Endodermal cell (in vitro differentiated cells): Measurements from ENCODE around the gene PTPRN2. TPM values are rescaled to one million over a fixed set of nuclear protein-coding genes. Genes with fewer than 3 reads are reported as not detected.

Experiments used
- DNase-seq: peaks from one replicate; pipeline ENCODE4 v3.0.0-alpha.2; 2017
- H3K27ac ChIP-seq: 2 replicates; pipeline ENCODE4 v1.5.1; 2013; ENCODE audit warnings: mild to moderate bottlenecking, low read depth, low read length, moderate library complexity
- H3K27me3 ChIP-seq: 2 replicates; pipeline ENCODE4 v1.6.1; 2013; ENCODE audit warnings: mild to moderate bottlenecking, low read length, moderate library complexity; ENCODE audit not compliant: insufficient read depth, control insufficient read depth, poor library complexity, severe bottlenecking
- H3K36me3 ChIP-seq: 2 replicates; pipeline ENCODE4 v1.7.0; 2013; ENCODE audit warnings: mild to moderate bottlenecking, low read length, moderate library complexity; ENCODE audit not compliant: control insufficient read depth, insufficient read depth
- H3K4me1 ChIP-seq: one replicate; pipeline ENCODE4 v1.7.0; 2013; ENCODE audit warnings: low read length; ENCODE audit not compliant: control insufficient read depth, insufficient read depth
- H3K4me3 ChIP-seq: 2 replicates; pipeline ENCODE4 v1.5.1; 2013; ENCODE audit warnings: mild to moderate bottlenecking, low read length, moderate library complexity
- H3K9ac ChIP-seq: 2 replicates; pipeline ENCODE4 v1.6.1; 2013; ENCODE audit warnings: mild to moderate bottlenecking, low read length, moderate library complexity; ENCODE audit not compliant: poor library complexity, severe bottlenecking; ENCODE audit errors: extremely low read depth
- H3K9me3 ChIP-seq: 2 replicates; pipeline ENCODE4 v1.6.1; 2013; ENCODE audit warnings: mild to moderate bottlenecking, low read length, moderate library complexity; ENCODE audit not compliant: control insufficient read depth
- H3K27ac Mint-ChIP-seq: 2 replicates; pipeline ENCODE4 v1.8.0; 2020; ENCODE audit warnings: mixed read lengths
- H3K27me3 Mint-ChIP-seq: 2 replicates; pipeline ENCODE4 v1.8.0; 2021; ENCODE audit warnings: mild to moderate bottlenecking, mixed read lengths; ENCODE audit not compliant: insufficient read depth
- H3K36me3 Mint-ChIP-seq: 2 replicates; pipeline ENCODE4 v1.8.0; 2020; ENCODE audit warnings: low read depth, mixed read lengths
- H3K4me1 Mint-ChIP-seq: 2 replicates; pipeline ENCODE4 v1.8.0; 2020; ENCODE audit warnings: mixed read lengths
- H3K4me3 Mint-ChIP-seq: 2 replicates; pipeline ENCODE4 v1.8.0; 2020; ENCODE audit warnings: mild to moderate bottlenecking, moderate library complexity, mixed read lengths
- H3K9me3 Mint-ChIP-seq: 2 replicates; pipeline ENCODE4 v1.8.0; 2020; ENCODE audit warnings: mild to moderate bottlenecking, mixed read lengths
- WGBS, 2 experiments: methylation state at CpG; one replicate each; pipeline versions ENCODE4 v1.1.5 to v1.1.7; 2013; ENCODE audit warnings: missing lambda C conversion rate in 2 of 2, mixed read lengths in 1 of 2; ENCODE audit not compliant: insufficient coverage in 1 of 2, insufficient read length in 1 of 2; 5-methylcytosine and 5-hydroxymethylcytosine counted together
- total RNA-seq, 2 donors: library from RNA; stranded (reverse); fragmentation: NEBNext Ultra II Directional in 1 of 2; extraction: Animal tissue kit (Norgen Biotek cat#: 25700) in 1 of 2; gene quantifications; 2 replicates in 1 of 2; 3 replicates in 1 of 2; pipeline ENCODE4 v1.2.1, GENCODE V29; 2021
- TF ChIP-seq, protein P1 (sequence below): fragments of 200-600 bp; sonication (generic); conservative IDR thresholded peaks from 2 replicates; pipeline ENCODE4 v1.5.0; 2021; ENCODE audit warnings: antibody characterized with exemption, mild to moderate bottlenecking

PTPRN2 gene
- total RNA-seq, 2 donors from 2014 or later: 0.69 to 1.2 TPM

- TF ChIP-seq, protein P1, sequence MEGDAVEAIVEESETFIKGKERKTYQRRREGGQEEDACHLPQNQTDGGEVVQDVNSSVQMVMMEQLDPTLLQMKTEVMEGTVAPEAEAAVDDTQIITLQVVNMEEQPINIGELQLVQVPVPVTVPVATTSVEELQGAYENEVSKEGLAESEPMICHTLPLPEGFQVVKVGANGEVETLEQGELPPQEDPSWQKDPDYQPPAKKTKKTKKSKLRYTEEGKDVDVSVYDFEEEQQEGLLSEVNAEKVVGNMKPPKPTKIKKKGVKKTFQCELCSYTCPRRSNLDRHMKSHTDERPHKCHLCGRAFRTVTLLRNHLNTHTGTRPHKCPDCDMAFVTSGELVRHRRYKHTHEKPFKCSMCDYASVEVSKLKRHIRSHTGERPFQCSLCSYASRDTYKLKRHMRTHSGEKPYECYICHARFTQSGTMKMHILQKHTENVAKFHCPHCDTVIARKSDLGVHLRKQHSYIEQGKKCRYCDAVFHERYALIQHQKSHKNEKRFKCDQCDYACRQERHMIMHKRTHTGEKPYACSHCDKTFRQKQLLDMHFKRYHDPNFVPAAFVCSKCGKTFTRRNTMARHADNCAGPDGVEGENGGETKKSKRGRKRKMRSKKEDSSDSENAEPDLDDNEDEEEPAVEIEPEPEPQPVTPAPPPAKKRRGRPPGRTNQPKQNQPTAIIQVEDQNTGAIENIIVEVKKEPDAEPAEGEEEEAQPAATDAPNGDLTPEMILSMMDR: no peak
- H3K4me1 Mint-ChIP-seq: peaks cover 17% of the 10 kb centered on the region
- H3K27ac Mint-ChIP-seq: no peak overlapping the region
- no peaks in the 10 kb centered on the region for H3K36me3 Mint-ChIP-seq
- Histone ChIP-seq H3K4me3 (no peak overlapping the region), H3K36me3 (no peaks in the 10 kb centered on the region), H3K9ac (no peak overlapping the region), H3K27me3 (no peaks in the 10 kb centered on the region), H3K27ac (no peak overlapping the region), H3K9me3 (peaks cover 80% of the 10 kb centered on the region), H3K4me1 (no peaks in the 10 kb centered on the region)
- H3K27me3 Mint-ChIP-seq: no peaks in the 10 kb centered on the region
- no peak for DNase-seq
- H3K9me3 Mint-ChIP-seq: no peaks in the 10 kb centered on the region
- H3K4me3 Mint-ChIP-seq: no peak overlapping the region
- 81 to 84% methylated on average over 27 to 29 of the region's 29 CpGs for WGBS, 2 experiments
Measured at GRCh38 chr7:158006841-158007696, 580.6 kb downstream of the PTPRN2 start.

- 75 to 80% methylated on average over 12 of the region's 12 CpGs for WGBS, 2 experiments
- Mint-ChIP-seq H3K9me3 (no peaks in the 10 kb centered on the region), H3K36me3 (no peaks in the 10 kb centered on the region), H3K27me3 (no peaks in the 10 kb centered on the region), H3K4me1 (peaks cover 17% of the 10 kb centered on the region), H3K4me3 (no peak overlapping the region), H3K27ac (no peak overlapping the region)
- TF ChIP-seq, protein P1: no peak
- no peak overlapping the region for H3K9ac ChIP-seq
- no peaks in the 10 kb centered on the region for H3K27me3 ChIP-seq
- H3K4me1 ChIP-seq: no peaks in the 10 kb centered on the region
- H3K4me3 ChIP-seq: no peak overlapping the region
- no peak for DNase-seq
- H3K36me3 ChIP-seq: no peaks in the 10 kb centered on the region
- peaks cover 64% of the 10 kb centered on the region for H3K9me3 ChIP-seq
- no peak overlapping the region for H3K27ac ChIP-seq
Measured at GRCh38 chr7:158005531-158005930, 582.1 kb downstream of the PTPRN2 start.

- Mint-ChIP-seq H3K27me3 (no peaks in the 10 kb centered on the region), H3K4me3 (no peak overlapping the region), H3K36me3 (no peaks in the 10 kb centered on the region), H3K27ac (no peak overlapping the region), H3K4me1 (peaks cover 9% of the 10 kb centered on the region), H3K9me3 (no peaks in the 10 kb centered on the region)
- Histone ChIP-seq H3K9ac (no peak overlapping the region), H3K27ac (no peak overlapping the region), H3K9me3 (peaks cover 61% of the 10 kb centered on the region), H3K27me3 (no peaks in the 10 kb centered on the region), H3K36me3 (no peaks in the 10 kb centered on the region), H3K4me1 (no peaks in the 10 kb centered on the region), H3K4me3 (no peak overlapping the region)
- WGBS, 2 experiments: 39% methylated on average over 2 of the region's 2 CpGs; no CpG with 5 or more reads in 1 of the 2 experiments
- DNase-seq: no peak
- TF ChIP-seq, protein P1: no peak
Measured at GRCh38 chr7:158004123-158004490, 583.5 kb downstream of the PTPRN2 start.
